ENCODE measurements around the gene MPP2.

The MPP2 gene

GRCh38 chr17:43917348-43918025 lies 10.2 kb upstream of the MPP2 start:
- peak; percentile 70 for TF ChIP-seq CTCF (conservative IDR thresholded peaks at IDR 0.05; ENCODE audit: low read depth, low read length)
- no peak overlapping the region for H3K4me3 ChIP-seq (ENCODE audit: low read length)
- no peak for DNase-seq (ENCODE audit: low read depth)

- TF ChIP-seq CTCF (conservative IDR thresholded peaks at IDR 0.05; ENCODE audit: low read depth, low read length), result no peak
- no peak overlapping the region for H3K4me3 ChIP-seq (ENCODE audit: low read length)
- DNase-seq (ENCODE audit: low read depth), result no peak
These were observed 9.6 kb upstream of the MPP2 start for GRCh38 chr17:43917016-43917347.

GRCh38 chr17:43916385-43916784 lies 9.0 kb upstream of the MPP2 start:
- no peak overlapping the region for H3K4me3 ChIP-seq (ENCODE audit: low read length)
- TF ChIP-seq CTCF (conservative IDR thresholded peaks at IDR 0.05; ENCODE audit: low read depth, low read length), result no peak
- no peak for DNase-seq (ENCODE audit: low read depth)

- TF ChIP-seq CTCF (conservative IDR thresholded peaks at IDR 0.05; ENCODE audit: low read depth, low read length), result no peak
These were observed 8.2 kb upstream of the MPP2 start for GRCh38 chr17:43915559-43915958.

GRCh38 chr17:43914451-43914850 lies 7.1 kb upstream of the MPP2 start:
- no peak overlapping the region for H3K4me3 ChIP-seq (ENCODE audit: low read length)
- no peak for TF ChIP-seq CTCF (conservative IDR thresholded peaks at IDR 0.05; ENCODE audit: low read depth, low read length)
- DNase-seq (ENCODE audit: low read depth), result no peak

More at GRCh38 chr17:43915559-43915958, 8.2 kb upstream of the MPP2 start:
- no peak for DNase-seq (ENCODE audit: low read depth)
- H3K4me3 ChIP-seq (ENCODE audit: low read length), result no peak overlapping the region

- DNase-seq (ENCODE audit: low read depth), result no peak
- no peak overlapping the region for H3K4me3 ChIP-seq (ENCODE audit: low read length)
- TF ChIP-seq CTCF (conservative IDR thresholded peaks at IDR 0.05; ENCODE audit: low read depth, low read length), result no peak
These were observed 6.2 kb upstream of the MPP2 start for GRCh38 chr17:43913584-43913983.

- H3K4me3 ChIP-seq (ENCODE audit: low read length), result no peak overlapping the region
- TF ChIP-seq CTCF (conservative IDR thresholded peaks at IDR 0.05; ENCODE audit: low read depth, low read length), result no peak
- DNase-seq (ENCODE audit: low read depth), result no peak
These were observed 5.4 kb upstream of the MPP2 start for GRCh38 chr17:43912635-43913304.

Data from retinal pigment epithelial cell (primary cell).